ENCODE measurements around the gene PMEPA1. TPM values are rescaled to one million over a fixed set of nuclear protein-coding genes. Genes with fewer than 3 reads are reported as not detected.

Gene PMEPA1
- total RNA-seq, 1 donor: 0.86 TPM

DNA sequence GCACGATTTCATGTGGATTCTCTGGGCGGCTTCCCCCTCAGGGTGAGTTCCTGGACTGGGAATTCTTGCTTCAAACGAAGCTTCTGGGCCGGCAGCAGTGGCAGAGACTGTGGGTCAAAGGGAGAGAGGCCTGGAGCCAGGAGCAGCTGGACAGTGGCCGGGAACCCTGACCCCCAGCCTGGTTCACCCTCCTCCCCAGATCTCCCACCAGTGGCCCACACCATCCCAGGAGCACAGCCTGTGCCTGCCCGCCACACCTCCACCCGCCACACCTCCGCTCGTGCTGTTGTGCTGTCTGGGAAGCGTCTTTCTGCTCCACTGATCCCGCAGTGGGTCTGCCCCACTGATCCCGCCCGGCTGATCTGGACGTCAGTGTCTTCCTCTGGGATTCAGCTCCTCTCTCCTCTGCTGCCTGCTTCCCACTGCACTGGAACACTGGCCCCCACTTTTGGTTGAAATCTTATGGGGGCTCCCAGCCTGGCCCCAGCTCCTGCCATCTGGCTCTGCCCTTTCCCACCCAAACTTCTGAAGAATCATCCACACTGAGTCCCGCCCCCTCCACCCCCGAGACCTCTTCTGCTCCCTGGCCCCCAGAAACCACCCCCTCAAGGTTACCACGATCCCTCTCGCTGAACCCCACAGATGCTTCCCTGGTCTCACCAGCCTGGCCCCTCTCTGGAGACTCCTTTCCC lies 99.4 kb downstream of the PMEPA1 start:
- H3K4me3 ChIP-seq (ENCODE audit: low read depth, low read length): no peak overlapping the region
- TF ChIP-seq, protein P1, sequence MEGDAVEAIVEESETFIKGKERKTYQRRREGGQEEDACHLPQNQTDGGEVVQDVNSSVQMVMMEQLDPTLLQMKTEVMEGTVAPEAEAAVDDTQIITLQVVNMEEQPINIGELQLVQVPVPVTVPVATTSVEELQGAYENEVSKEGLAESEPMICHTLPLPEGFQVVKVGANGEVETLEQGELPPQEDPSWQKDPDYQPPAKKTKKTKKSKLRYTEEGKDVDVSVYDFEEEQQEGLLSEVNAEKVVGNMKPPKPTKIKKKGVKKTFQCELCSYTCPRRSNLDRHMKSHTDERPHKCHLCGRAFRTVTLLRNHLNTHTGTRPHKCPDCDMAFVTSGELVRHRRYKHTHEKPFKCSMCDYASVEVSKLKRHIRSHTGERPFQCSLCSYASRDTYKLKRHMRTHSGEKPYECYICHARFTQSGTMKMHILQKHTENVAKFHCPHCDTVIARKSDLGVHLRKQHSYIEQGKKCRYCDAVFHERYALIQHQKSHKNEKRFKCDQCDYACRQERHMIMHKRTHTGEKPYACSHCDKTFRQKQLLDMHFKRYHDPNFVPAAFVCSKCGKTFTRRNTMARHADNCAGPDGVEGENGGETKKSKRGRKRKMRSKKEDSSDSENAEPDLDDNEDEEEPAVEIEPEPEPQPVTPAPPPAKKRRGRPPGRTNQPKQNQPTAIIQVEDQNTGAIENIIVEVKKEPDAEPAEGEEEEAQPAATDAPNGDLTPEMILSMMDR (IDR thresholded peaks at IDR 0.05; ENCODE audit: insufficient read depth, low read depth, low read length): no peak
- no peak for DNase-seq (ENCODE audit: low read depth)

DNA sequence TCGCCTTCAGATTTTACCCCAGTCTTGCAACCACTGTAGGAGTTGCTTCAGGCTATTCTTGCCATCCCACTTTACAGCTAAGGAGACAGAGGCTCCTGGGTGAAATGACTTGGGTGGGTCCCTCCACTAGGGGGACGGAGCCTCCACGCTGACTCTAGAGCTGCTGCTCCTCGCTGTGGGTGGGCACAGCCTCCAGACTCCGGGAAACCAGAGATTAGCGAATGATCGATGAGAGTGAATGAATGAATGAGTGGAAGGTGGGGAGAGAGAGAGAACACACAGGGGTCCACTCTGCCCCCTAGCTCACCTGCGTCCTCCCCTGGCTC lies 100.0 kb downstream of the PMEPA1 start:
- no peak overlapping the region for H3K4me3 ChIP-seq (ENCODE audit: low read depth, low read length)
- TF ChIP-seq, protein P1 (IDR thresholded peaks at IDR 0.05; ENCODE audit: insufficient read depth, low read depth, low read length): no peak
- DNase-seq (ENCODE audit: low read depth): no peak

DNA sequence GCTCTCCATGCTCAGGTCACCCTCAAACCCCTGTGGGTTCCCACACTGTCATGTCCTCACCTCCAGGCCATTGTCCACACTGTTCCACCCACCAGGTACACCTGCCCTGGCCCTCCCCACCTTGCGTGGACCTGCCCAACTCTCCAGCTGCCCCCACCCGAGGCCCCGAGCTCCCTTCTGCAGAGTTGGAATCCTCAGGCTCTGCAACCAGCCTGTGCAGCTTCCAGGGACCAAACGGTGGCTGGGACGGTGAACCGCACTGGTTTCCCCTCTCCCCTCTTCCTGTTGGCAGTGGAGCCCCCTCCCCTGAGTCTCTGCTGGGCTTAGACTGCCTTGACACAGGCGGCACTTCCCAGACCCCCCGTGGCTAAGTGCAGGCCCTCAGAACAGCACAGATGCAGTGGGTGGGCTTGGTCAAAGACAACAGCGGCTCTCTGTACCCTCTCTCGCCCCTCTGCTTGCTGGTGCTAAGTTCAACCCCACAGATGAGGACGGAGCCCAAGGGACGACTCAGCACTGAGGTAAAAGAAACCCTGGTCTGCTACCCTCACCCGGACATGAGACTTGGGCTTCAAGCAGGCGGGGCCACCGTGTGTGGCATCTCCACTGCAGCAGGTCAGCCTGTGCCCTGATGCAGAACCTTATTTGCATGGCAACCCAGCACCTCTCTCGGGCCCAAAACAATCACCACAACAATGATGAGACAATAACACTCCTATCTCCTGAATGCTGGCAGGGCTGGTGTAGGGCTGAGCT lies 100.6 kb downstream of the PMEPA1 start:
- H3K4me3 ChIP-seq (ENCODE audit: low read depth, low read length): no peak overlapping the region
- DNase-seq (ENCODE audit: low read depth): no peak
- TF ChIP-seq, protein P1 (IDR thresholded peaks at IDR 0.05; ENCODE audit: insufficient read depth, low read depth, low read length): no peak

DNA sequence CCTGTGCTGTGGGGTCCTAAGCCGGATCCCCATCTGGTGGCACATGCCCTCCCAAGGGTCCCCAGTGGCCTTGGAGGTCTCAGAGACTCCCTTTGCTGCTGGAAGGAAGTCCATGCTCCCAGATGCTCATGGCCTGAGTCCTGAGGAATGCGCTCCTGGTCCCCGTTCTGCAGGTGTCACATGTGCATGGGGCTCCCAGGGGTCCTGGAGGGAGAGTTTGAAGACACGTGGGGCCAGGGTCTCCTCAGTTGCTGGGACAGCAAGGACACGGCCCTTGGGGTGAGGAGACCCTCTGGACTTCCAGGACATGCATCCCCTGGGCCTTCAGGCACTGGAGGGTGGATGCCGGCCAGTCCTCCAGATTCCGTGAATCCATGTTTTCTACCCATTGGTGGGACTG lies 101.3 kb downstream of the PMEPA1 start:
- H3K4me3 ChIP-seq (ENCODE audit: low read depth, low read length): no peak overlapping the region
- TF ChIP-seq, protein P1 (IDR thresholded peaks at IDR 0.05; ENCODE audit: insufficient read depth, low read depth, low read length): no peak
- DNase-seq (ENCODE audit: low read depth): no peak

DNA sequence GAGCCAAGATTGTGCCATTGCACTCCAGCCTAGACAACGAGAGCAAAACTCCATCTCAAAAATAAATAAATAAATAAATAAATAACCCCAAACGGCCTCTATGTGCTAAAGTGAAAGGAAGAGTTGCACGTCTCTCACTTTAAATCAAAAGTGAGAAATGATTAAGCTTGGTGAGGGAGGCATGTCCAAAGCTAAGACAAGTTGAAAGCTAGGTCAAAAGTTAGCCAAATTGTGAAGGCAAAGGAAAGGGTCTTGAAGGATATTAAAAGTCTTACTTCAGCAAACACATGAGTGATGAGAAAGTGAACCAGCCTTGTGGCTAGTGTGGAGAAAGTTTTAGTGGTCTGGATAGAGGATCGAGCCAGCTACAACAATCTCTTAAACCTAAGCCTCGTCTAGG lies 103.9 kb downstream of the PMEPA1 start:
- no peak overlapping the region for H3K4me3 ChIP-seq (ENCODE audit: low read depth, low read length)
- no peak for DNase-seq (ENCODE audit: low read depth)
- TF ChIP-seq, protein P1 (IDR thresholded peaks at IDR 0.05; ENCODE audit: insufficient read depth, low read depth, low read length): no peak

DNA sequence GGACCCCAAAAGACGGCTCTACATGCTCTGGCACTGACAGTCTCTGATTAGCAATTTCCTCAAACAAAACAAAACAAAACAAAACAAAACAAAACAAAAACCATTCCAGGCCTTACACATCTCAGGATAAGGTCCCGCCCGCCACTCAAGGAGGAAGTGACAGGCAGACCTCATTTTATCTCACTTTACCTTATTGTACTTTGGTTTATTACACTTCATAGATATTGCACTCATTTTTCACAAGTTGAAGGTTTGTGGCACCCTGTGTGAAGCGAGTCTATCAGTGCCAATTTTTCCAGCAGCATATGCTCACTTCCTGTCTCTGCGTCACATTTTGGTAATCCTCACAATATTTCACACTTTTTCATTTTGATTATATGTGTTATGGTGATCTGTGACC lies 104.8 kb downstream of the PMEPA1 start:
- DNase-seq (ENCODE audit: low read depth): no peak
- TF ChIP-seq, protein P1 (IDR thresholded peaks at IDR 0.05; ENCODE audit: insufficient read depth, low read depth, low read length): no peak
- H3K4me3 ChIP-seq (ENCODE audit: low read depth, low read length): no peak overlapping the region

Data from fibroblast of villous mesenchyme (primary cell).